Islet precursor cell (in vitro differentiated cells): Measurements from ENCODE around the gene CHN1.

ENCODE experiments used
- DNase-seq: peaks from one replicate; pipeline ENCODE4 v3.0.0-alpha.2; 2018

CHN1 gene

GRCh38 chr2:174970092-174970491 lies 35.1 kb downstream of the CHN1 start:
- DNase-seq: no peak

GRCh38 chr2:174969091-174969734 lies 36.0 kb downstream of the CHN1 start:
- DNase-seq: no peak

DNA sequence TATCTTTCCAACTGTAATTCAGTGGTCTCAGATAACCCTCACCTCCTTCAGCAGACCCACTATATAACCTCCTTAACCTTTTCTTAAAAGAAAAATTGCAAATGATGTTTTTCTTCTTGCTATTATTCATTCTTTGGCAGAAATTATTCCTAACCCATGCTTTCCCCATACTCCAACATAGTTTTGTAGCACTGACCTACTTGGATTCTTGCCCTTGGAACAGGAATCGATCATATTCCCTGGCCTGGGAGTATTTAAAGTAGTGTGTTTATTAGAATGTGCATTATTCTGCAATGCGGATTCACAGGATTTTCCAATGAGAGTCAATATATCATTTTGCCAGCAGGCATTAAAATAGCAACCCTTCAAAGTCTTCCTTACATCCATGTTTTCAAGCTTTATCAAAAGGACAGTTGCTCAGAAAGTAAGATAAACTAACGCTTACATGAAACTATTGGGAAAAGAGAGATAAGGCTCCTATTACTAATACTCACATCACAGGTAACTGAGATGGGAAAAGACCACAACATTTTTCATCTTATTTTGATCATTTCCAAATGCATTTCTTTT lies 37.4 kb downstream of the CHN1 start:
- DNase-seq: no peak

- no peak for DNase-seq
Measured at GRCh38 chr2:174967086-174967485, 38.1 kb downstream of the CHN1 start.

- DNase-seq: no peak
Measured at GRCh38 chr2:174965992-174966744, 39.0 kb downstream of the CHN1 start.

DNA sequence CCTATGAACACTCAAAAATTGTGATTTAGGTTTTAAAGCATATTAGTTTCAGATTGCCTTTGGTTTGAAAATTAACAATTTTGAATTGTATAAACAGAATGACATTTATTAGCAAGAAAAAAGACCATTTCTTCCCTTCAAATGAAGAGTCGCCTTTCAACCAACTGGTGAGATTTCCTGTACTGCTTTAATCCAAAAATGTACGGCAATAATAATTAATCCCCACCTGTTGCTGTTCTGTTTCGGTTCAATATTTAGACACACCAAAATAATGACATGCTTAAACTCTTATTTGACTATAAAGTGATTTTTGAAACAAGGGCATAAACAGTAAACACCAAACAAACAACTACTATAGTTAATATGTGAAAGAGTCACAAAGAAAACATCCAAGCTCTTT lies 39.6 kb downstream of the CHN1 start:
- DNase-seq: no peak

DNA sequence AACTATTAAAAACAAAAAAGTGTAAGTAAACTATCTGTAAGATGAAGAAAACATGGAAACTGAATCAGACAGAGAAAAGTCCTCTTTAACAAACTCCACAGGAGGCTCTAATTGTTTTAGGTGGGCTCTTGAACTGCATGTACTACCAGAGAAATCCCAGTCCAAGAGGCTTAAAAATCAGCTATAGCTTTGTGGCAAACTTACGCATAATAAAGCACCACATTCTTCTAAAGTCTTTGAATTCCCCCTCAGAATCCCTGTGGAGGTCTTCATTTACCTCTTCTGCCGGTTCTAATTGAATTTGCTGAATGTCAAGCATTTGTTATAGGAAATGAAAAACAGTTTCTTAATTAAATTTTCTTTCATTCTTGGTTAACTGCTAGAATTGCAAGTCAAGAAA lies 40.8 kb downstream of the CHN1 start:
- DNase-seq: no peak

GRCh38 chr2:174963437-174964400 lies 41.5 kb downstream of the CHN1 start:
- DNase-seq: no peak

DNA sequence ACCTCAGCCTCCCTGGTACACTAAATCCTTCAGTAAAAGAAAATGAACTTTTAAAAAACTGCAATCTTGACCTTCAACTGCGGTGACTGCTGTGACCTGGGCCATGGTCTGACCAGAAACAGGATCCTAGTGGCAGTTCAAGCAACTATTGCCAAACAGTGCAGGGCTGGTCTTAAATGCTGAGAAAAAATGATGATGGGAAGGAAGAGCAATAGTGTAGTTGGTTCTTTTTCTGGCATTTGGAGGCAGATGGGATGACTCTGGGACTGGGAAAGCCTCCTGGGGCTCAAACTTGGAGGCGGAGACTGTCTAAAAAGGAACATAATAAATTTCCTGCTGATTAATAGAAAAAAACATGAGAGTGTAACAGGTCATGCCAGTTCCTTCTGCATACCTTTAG lies 45.4 kb downstream of the CHN1 start:
- DNase-seq: no peak

GRCh38 chr2:174957050-174957449 lies 48.1 kb downstream of the CHN1 start:
- peak; percentile 76 for DNase-seq

GRCh38 chr2:174952607-174953006 lies 52.6 kb downstream of the CHN1 start:
- no peak for DNase-seq

- no peak for DNase-seq
Measured at GRCh38 chr2:174951745-174952144, 53.4 kb downstream of the CHN1 start.

GRCh38 chr2:174949988-174950687 lies 55.0 kb downstream of the CHN1 start:
- no peak for DNase-seq

GRCh38 chr2:174945601-174946260 lies 59.5 kb downstream of the CHN1 start:
- DNase-seq: no peak

GRCh38 chr2:174939046-174939445 lies 66.1 kb downstream of the CHN1 start:
- DNase-seq: no peak

DNA sequence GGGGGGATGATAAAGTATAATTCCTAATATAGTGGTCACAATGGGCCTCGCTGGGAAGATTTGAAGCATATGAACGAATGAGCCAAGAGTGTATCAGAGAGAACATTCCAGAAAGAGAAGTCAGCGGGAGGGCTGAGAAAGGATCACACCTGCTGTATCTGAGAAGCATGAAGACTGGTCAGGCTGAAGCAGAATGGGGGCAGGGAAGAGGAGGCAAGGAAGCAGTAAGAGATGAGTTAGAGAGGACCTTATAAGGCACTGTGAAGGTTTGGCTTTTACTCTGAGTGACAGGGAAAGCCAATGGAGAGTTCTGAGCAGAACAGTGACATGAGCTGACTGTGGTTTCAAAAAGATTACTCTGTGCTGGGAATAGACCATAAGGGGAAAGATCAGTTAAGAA lies 73.5 kb downstream of the CHN1 start:
- no peak for DNase-seq

- no peak for DNase-seq
Measured at GRCh38 chr2:174929786-174930185, 75.4 kb downstream of the CHN1 start.

- no peak for DNase-seq
Measured at GRCh38 chr2:174925046-174925784, 80.0 kb downstream of the CHN1 start.

DNA sequence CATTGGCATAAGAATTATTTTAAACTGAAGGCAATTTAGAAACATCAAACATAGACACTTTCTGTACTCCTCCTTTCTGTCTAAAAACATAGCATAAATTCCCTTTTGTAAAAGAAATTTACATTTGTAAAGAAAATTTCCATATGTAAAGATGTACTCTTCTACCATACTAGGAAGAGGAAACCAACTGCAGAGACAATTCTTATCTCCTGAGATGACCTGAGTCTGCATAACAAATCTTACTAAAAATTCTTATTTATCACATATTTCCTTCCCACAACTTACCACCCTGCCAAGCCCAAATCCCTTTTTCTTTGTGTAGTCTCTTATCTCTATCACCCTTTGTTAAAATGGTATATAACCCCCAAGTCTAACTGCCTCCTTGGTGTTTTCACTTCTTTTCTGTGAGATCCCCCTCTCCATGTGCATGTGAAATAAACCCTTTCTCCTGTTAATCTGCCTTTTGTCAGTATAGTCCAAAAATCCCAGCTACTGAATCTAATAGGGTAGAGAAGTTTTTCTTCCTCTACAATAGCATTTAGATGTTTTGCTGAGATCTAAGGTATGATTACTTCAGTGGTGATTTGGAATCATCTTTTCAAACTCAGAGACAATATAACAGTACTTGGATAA lies 81.0 kb downstream of the CHN1 start:
- DNase-seq: no peak

GRCh38 chr2:174919947-174920595 lies 85.1 kb downstream of the CHN1 start:
- no peak for DNase-seq
